DOHH2 (cell line): ENCODE data around the gene SLC16A6.

ENCODE experiments used
- H3F3A ChIP-seq: fragments of 200-600 bp; sonication (generic), shearing (Covaris generic); 2 replicates; pipeline ENCODE4 v1.6.0; 2016; ENCODE audit warnings: antibody characterized with exemption, mild to moderate bottlenecking; ENCODE audit not compliant: control insufficient read depth, insufficient read depth
- H3K27ac ChIP-seq: fragments of 200-600 bp; sonication (generic); 2 replicates; pipeline ENCODE4 v1.5.1; 2014; ENCODE audit warnings: low read depth, mild to moderate bottlenecking, low read length, moderate library complexity
- H3K27me3 ChIP-seq: fragments of 200-600 bp; sonication (generic); 2 replicates; pipeline ENCODE4 v1.6.1; 2014; ENCODE audit warnings: mild to moderate bottlenecking, low read length, mixed read lengths; ENCODE audit not compliant: control insufficient read depth
- H3K36me3 ChIP-seq: fragments of 200-600 bp; sonication (generic); 2 replicates; pipeline ENCODE4 v1.6.1; 2014; ENCODE audit warnings: mild to moderate bottlenecking, low read length, moderate library complexity, mixed read lengths; ENCODE audit not compliant: control insufficient read depth
- H3K4me1 ChIP-seq: fragments of 200-600 bp; sonication (generic); 2 replicates; pipeline ENCODE4 v1.6.1; 2014; ENCODE audit warnings: mild to moderate bottlenecking, low read length, mixed read lengths; ENCODE audit not compliant: control insufficient read depth
- H3K4me2 ChIP-seq: fragments of 200-600 bp; sonication (generic); 2 replicates; pipeline ENCODE4 v1.6.0; 2014; ENCODE audit warnings: mild to moderate bottlenecking, low read length, moderate library complexity
- H3K4me3 ChIP-seq: fragments of 200-600 bp; sonication (generic); 2 replicates; pipeline ENCODE4 v1.5.1; 2014; ENCODE audit warnings: mild to moderate bottlenecking, low read length, mixed read lengths
- H3K79me2 ChIP-seq: fragments of 200-600 bp; sonication (generic); 2 replicates; pipeline ENCODE4 v1.6.1; 2014; ENCODE audit warnings: mild to moderate bottlenecking, low read length, mixed read lengths; ENCODE audit not compliant: control insufficient read depth
- H3K9me2 ChIP-seq: fragments of 200-600 bp; sonication (generic); replicated peaks from 2 replicates; pipeline ENCODE4 v1.6.1; 2014; ENCODE audit warnings: mild to moderate bottlenecking, low read length, mixed read lengths; ENCODE audit not compliant: control insufficient read depth
- H3K9me3 ChIP-seq: fragments of 200-600 bp; sonication (generic); 2 replicates; pipeline ENCODE4 v1.6.1; 2014; ENCODE audit warnings: antibody characterized with exemption, low read length, mixed read lengths; ENCODE audit not compliant: control insufficient read depth, insufficient read depth
- H4K20me1 ChIP-seq: fragments of 200-600 bp; sonication (generic); 2 replicates; pipeline ENCODE4 v1.6.0; 2014; ENCODE audit warnings: low read depth, mild to moderate bottlenecking, antibody characterized with exemption, low read length, moderate library complexity; ENCODE audit not compliant: control insufficient read depth, insufficient read depth
- CTCF ChIP-seq: fragments of 200-600 bp; sonication (generic); IDR thresholded peaks from one replicate; pipeline ENCODE4 v1.5.1; 2014; ENCODE audit warnings: antibody characterized with exemption, mild to moderate bottlenecking, low read depth, low read length; ENCODE audit not compliant: poor library complexity, severe bottlenecking
- EZH2phosphoT487 ChIP-seq: fragments of 200-600 bp; sonication (generic); IDR thresholded peaks from 2 replicates; pipeline ENCODE4 v1.6.1; 2017; ENCODE audit warnings: borderline replicate concordance, mild to moderate bottlenecking, antibody characterized with exemption, low read length, moderate library complexity, mixed read lengths

SLC16A6 gene

GRCh38 chr17:68248891-68249290, 42.0 kb downstream of the SLC16A6 start:
- peaks cover 54% of the 10 kb centered on the region for H3F3A ChIP-seq
- no peaks in the 10 kb centered on the region for H3K9me2 ChIP-seq
- peak overlapping the region; percentile 86 for H3K4me3 ChIP-seq
- peak overlapping the region; percentile 95 for H3K4me2 ChIP-seq
- H3K4me1 ChIP-seq = peaks cover 88% of the 10 kb centered on the region
- H3K27ac ChIP-seq = peak overlapping the region; percentile 85
- H3K27me3 ChIP-seq = no peaks in the 10 kb centered on the region
- peaks cover 55% of the 10 kb centered on the region for H3K36me3 ChIP-seq
- H4K20me1 ChIP-seq = no peaks in the 10 kb centered on the region
- H3K9me3 ChIP-seq = no peaks in the 10 kb centered on the region
- peaks cover 72% of the 10 kb centered on the region for H3K79me2 ChIP-seq
- TF ChIP-seq EZH2phosphoT487 = no peak
- TF ChIP-seq CTCF = no peak

GRCh38 chr17:68248199-68248825, 42.6 kb downstream of the SLC16A6 start:
- no peaks in the 10 kb centered on the region for H3K9me3 ChIP-seq
- H3F3A ChIP-seq = peaks cover 54% of the 10 kb centered on the region
- peak overlapping the region; percentile 85 for H3K27ac ChIP-seq
- peaks cover 86% of the 10 kb centered on the region for H3K4me1 ChIP-seq
- peak overlapping the region; percentile 95 for H3K4me2 ChIP-seq
- H3K79me2 ChIP-seq = peaks cover 72% of the 10 kb centered on the region
- H3K27me3 ChIP-seq = no peaks in the 10 kb centered on the region
- no peaks in the 10 kb centered on the region for H3K9me2 ChIP-seq
- peaks cover 52% of the 10 kb centered on the region for H3K36me3 ChIP-seq
- H3K4me3 ChIP-seq = peak overlapping the region; percentile 86
- TF ChIP-seq CTCF (no peak), EZH2phosphoT487 (no peak)
- no peaks in the 10 kb centered on the region for H4K20me1 ChIP-seq

GRCh38 chr17:68247445-68248198, 43.3 kb downstream of the SLC16A6 start, which contains the start of gene AMZ2:
Gene AMZ2 (plus strand): TSS chr17:68248043. CDS start chr17:68250188, 2,145 bp downstream.
- Histone ChIP-seq H3K4me1 (peaks cover 86% of the 10 kb centered on the region), H3K4me2 (peak within 1 kb of the TSS; percentile 95), H3K27me3 (no peaks in the 10 kb centered on the region), H3K36me3 (peaks cover 47% of the 10 kb centered on the region), H3K27ac (peak within 1 kb of the TSS; percentile 85), H3K79me2 (peaks cover 77% of the 10 kb centered on the region), H3F3A (peaks cover 48% of the 10 kb centered on the region), H3K4me3 (peak within 1 kb of the TSS; percentile 86), H3K9me2 (no peaks in the 10 kb centered on the region), H3K9me3 (no peaks in the 10 kb centered on the region), H4K20me1 (no peaks in the 10 kb centered on the region)
- no peak for TF ChIP-seq CTCF
- TF ChIP-seq EZH2phosphoT487 = no peak
